ENCODE measurements around the gene MECP2.
A peak's percentile ranks its signal among the peaks of the same experiment; 100 is the strongest.
"Not testable (repeated sequence)": the region's sequence is repeated elsewhere in the genome, so short reads cannot be mapped to it uniquely, and the experiment has no call there.

Gene MECP2

DNA sequence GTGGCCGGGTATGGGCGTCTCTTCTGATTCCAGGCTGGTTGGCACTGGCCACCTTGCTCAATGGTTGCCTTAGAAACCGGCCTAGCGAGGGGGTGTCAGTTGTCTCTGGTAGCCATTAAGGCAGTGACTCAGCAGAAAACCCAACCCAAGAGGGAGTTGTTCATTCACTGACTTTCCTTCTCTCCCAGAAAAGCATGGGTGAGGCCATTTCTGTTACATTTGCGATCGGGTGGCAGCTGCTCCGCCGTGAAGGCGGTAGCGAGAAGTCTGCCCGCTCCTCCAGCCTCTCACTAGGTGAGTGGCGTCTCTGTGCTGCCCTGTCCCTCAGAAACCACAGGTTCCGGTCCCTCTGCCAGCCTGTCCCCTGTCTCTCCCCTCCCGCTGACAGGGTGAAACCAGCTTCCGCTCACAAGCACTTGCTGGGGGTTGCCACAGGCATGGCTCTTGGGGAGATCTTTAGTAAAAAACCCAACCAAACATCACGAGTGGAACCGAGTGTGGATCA lies 95.2 kb downstream of the MECP2 start:
- TF ChIP-seq, protein P1, sequence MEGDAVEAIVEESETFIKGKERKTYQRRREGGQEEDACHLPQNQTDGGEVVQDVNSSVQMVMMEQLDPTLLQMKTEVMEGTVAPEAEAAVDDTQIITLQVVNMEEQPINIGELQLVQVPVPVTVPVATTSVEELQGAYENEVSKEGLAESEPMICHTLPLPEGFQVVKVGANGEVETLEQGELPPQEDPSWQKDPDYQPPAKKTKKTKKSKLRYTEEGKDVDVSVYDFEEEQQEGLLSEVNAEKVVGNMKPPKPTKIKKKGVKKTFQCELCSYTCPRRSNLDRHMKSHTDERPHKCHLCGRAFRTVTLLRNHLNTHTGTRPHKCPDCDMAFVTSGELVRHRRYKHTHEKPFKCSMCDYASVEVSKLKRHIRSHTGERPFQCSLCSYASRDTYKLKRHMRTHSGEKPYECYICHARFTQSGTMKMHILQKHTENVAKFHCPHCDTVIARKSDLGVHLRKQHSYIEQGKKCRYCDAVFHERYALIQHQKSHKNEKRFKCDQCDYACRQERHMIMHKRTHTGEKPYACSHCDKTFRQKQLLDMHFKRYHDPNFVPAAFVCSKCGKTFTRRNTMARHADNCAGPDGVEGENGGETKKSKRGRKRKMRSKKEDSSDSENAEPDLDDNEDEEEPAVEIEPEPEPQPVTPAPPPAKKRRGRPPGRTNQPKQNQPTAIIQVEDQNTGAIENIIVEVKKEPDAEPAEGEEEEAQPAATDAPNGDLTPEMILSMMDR (IDR thresholded peaks at IDR 0.05; ENCODE audit: low read depth, low read length): no peak
- no peak overlapping the region for H3K4me3 ChIP-seq (replicated peaks in 1 of 2; ENCODE audit: low read depth in 2 of 2, low read length in 2 of 2)
- peak; percentile 46 to 47 for DNase-seq (ENCODE audit: low read depth in 2 of 2)

DNA sequence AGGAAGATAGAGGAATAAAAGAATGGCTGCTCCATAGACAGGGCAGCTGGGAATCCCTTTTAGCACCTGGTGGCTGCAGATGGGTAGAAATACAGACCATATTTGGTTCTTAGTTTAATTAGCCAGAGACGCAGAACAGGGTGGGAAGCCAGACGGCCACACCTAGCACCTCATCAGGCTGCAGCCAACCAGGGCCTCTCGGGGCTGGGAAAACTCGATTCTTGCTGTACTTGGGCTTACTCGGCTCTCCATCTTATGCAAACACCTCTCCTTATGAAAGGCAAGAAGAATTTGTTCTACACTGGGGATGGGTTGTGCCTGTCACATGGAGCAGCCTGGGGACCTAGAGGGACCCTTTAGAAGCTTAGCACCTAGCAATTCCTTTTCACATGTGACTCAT lies 97.5 kb downstream of the MECP2 start:
- TF ChIP-seq, protein P1 (IDR thresholded peaks at IDR 0.05; ENCODE audit: low read depth, low read length): no peak
- no peak overlapping the region for H3K4me3 ChIP-seq (replicated peaks in 1 of 2; ENCODE audit: low read depth in 2 of 2, low read length in 2 of 2)
- DNase-seq (ENCODE audit: low read depth in 2 of 2): no peak

DNA sequence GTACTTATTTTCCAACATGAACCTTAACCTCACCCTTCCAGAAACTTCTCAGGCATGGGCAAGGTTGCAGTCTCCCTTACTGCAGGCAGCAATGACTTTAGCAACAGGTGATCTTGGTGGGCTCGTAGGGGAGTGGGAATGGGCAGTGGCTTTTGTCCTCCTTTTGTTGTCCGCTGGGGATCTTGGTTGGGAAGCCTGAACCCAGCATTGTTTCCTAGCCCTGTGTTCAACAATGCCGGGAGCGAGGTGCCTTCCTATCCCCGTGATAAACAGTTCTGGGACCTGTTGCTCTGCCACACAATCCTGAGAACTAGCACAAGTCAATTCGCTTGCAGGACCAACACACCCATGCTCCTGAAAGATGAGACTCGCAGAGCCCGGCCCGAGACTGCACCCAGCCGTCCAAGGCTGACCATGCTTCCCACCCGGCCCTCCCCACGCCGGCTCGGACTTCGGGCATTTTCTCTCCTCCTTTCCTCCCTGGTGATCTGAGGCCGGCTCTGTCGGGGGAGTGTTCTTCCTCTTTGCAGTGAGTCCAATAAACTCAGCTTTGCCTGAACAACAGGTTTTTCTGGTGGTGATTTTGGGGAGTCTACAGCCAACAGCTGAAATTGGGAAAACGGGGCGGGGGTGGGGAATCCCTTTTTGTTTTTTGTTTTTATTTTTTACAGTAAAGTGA lies 98.0 kb downstream of the MECP2 start:
- TF ChIP-seq, protein P1 (IDR thresholded peaks at IDR 0.05; ENCODE audit: low read depth, low read length): no peak
- H3K4me3 ChIP-seq (replicated peaks in 1 of 2; ENCODE audit: low read depth in 2 of 2, low read length in 2 of 2): no peak overlapping the region
- no peak for DNase-seq (ENCODE audit: low read depth in 2 of 2)

DNA sequence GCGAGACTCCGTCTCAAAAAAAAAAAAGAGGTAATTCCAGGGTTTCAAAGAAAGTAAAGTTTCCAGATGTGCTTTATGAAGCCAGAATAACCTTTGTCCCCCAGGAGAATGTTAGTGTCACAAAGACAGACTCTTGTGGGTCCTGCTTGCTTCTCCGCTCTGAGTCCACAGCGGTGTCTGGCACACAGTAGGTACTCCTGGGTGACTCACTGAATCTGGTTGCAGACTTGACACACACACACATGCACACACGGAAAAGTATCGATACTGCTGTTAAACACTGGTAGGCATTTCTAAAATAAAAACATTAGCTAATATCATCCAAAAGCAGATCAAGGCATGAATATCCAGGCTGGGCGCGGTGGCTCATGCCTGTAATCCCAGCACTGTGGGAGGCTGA lies 102.0 kb downstream of the MECP2 start:
- no peak for DNase-seq (ENCODE audit: low read depth in 2 of 2)
- H3K4me3 ChIP-seq (replicated peaks in 1 of 2; ENCODE audit: low read depth in 2 of 2, low read length in 2 of 2): no peak overlapping the region
- TF ChIP-seq, protein P1 (IDR thresholded peaks at IDR 0.05; ENCODE audit: low read depth, low read length): no peak

DNA sequence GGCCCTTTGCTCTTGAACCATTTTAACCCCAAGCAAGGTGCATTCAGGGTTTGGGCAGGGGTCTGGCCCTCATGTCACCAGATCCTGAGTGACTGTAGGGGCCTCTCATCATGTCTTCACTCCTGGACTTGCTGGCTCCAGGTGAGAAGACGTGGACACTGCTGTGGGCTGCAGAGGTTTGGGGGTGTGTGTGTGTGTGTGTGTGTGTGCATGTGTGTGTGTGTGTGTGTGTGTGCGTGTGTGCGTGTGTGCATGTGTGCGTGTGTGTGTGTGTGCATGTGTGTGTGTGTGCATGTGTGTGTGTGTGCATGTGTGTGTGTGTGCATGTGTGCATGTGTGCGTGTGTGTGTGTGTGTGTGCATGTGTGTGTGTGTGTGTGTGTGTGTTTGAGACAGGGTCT lies 103.1 kb downstream of the MECP2 start:
- not testable (repeated sequence) for DNase-seq (ENCODE audit: low read depth in 2 of 2); H3K4me3 ChIP-seq (replicated peaks in 1 of 2; ENCODE audit: low read depth in 2 of 2, low read length in 2 of 2)

DNA sequence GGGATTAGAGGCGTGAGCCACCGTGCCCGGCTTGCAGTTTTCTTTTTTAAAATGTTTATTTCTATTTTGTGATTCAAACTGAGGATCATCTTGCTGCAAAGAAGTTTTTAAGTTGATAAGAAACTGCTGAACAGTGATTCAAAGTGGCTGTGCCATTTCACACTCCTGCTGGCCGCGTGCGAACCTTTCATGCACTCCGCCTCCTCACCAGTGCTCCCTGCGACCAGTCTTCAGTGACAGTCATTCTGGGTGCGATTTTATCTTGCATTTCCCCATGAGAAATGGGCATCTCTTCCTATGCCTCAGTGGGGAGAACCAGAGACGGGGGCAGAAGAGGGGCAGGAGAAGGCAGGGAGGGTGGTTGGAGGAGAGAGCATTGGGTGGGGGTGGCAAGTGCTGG lies 103.5 kb downstream of the MECP2 start:
- no peak for DNase-seq (ENCODE audit: low read depth in 2 of 2)
- TF ChIP-seq, protein P1 (IDR thresholded peaks at IDR 0.05; ENCODE audit: low read depth, low read length): no peak
- no peak overlapping the region for H3K4me3 ChIP-seq (replicated peaks in 1 of 2; ENCODE audit: low read depth in 2 of 2, low read length in 2 of 2)

DNA sequence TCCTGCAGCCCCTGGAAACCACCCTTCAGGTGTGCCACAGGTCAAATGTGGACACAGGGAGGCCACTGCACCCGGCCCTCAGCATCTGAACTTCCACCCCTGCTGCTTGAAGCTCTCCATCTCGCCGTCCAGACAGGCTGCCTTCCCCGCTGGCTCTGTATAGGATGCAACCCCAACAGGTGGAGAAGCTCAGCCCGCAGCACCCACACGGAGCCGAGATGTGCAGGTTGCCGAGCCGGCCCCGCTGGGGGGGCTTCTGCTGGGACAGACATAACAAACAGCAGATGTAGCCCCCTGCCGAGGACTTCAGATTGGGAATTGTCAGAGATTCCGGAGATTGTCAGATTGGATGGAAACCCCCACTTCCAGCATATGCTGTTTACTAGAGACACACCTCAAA lies 104.4 kb downstream of the MECP2 start:
- no peak overlapping the region for H3K4me3 ChIP-seq (replicated peaks in 1 of 2; ENCODE audit: low read depth in 2 of 2, low read length in 2 of 2)
- TF ChIP-seq, protein P1 (IDR thresholded peaks at IDR 0.05; ENCODE audit: low read depth, low read length): no peak
- DNase-seq (ENCODE audit: low read depth in 2 of 2): no peak
